ENCODE results near the gene GABRR2.

Gene GABRR2

GRCh38 chr6:89320012-89320559 is 5.0 kb upstream of the GABRR2 start:
- TF ChIP-seq CTCF (IDR thresholded peaks at IDR 0.05; ENCODE audit: control extremely low read depth, extremely low read depth, low read depth, missing control alignments) = no peak
- POLR2A ChIA-PET = no interaction called here
- CTCF ChIA-PET = interaction anchor here (1.3 to 1.6 kb wide), 3 partner anchors 9 to 30 kb away, joined by 3 to 4 read pairs (median 3); no protein-coding TSS in a partner anchor
- no peak for DNase-seq (ENCODE audit: extremely low spot score)

GRCh38 chr6:89317067-89317466 is 2.0 kb upstream of the GABRR2 start:
- no peak for TF ChIP-seq CTCF (IDR thresholded peaks at IDR 0.05; ENCODE audit: control extremely low read depth, extremely low read depth, low read depth, missing control alignments)
- CTCF ChIA-PET = interaction anchor here (0.9 to 1.5 kb wide), 2 partner anchors 19 to 35 kb away, joined by 3 to 4 read pairs; no protein-coding TSS in a partner anchor
- DNase-seq (ENCODE audit: extremely low spot score) = no peak
- POLR2A ChIA-PET = no interaction called here

GRCh38 chr6:89314692-89315091 is 407 bp downstream of the GABRR2 start:
- ChIA-PET POLR2A (no interaction called here), CTCF (interaction anchor here (1.2 to 1.9 kb wide), 5 partner anchors 10 to 59 kb away, joined by 3 to 6 read pairs (median 3); no protein-coding TSS in a partner anchor)
- TF ChIP-seq CTCF (IDR thresholded peaks at IDR 0.05; ENCODE audit: control extremely low read depth, extremely low read depth, low read depth, missing control alignments) = no peak
- DNase-seq (ENCODE audit: extremely low spot score) = no peak

DNA sequence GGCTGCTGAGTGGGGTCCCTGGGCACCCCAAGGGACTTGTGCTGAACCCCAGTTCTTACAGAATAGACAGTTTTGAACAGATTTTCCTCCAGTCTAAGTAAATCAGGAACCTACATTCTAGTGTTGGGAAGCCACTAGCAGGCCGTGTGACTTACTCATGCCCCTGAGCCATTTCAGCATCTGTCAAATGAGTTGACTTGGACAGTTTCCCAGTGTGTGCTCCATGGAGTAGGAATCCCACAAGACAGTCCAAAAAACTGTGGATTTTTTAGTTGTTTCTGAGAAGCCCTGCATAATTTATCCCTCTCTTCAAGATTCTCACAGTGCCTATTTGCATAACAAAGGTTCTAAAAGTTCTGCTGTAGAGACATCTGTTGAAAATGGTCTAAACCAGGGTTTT is 2.1 kb downstream of the GABRR2 start:
- CTCF ChIA-PET = interaction anchor here (1.2 kb wide), 1 partner anchor 59 kb away, joined by 3 read pairs; no protein-coding TSS in a partner anchor

GRCh38 chr6:89311853-89312531 is 3.1 kb downstream of the GABRR2 start:
- DNase-seq (ENCODE audit: extremely low spot score) = no peak
- TF ChIP-seq CTCF (IDR thresholded peaks at IDR 0.05; ENCODE audit: control extremely low read depth, extremely low read depth, low read depth, missing control alignments) = no peak
- CTCF ChIA-PET = interaction anchor here (1.2 to 1.9 kb wide), 3 partner anchors 12 to 60 kb away, joined by 3 to 8 read pairs (median 3); no protein-coding TSS in a partner anchor
- POLR2A ChIA-PET = no interaction called here

More for the DNA sequence above, 2.1 kb downstream of the GABRR2 start:
- POLR2A ChIA-PET = no interaction called here
- no peak for DNase-seq (ENCODE audit: extremely low spot score)
- no peak for TF ChIP-seq CTCF (IDR thresholded peaks at IDR 0.05; ENCODE audit: control extremely low read depth, extremely low read depth, low read depth, missing control alignments)

DNA sequence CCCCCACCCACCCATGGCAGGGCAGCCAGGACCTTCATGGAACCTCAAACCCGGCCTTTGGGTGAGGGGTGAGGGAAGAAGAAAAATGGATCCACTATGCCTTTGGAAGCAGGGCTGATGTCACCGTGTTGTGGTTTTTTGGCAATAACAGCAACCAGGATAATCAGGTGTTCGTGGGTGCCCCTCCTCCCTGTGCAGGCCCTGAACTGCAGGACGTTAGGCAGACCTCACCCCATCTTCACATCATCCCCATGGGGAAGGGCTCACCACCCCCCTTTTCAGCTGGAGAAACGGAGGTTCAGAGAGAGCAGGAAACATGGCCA is 3.6 kb downstream of the GABRR2 start:
- POLR2A ChIA-PET = no interaction called here
- TF ChIP-seq CTCF (IDR thresholded peaks at IDR 0.05; ENCODE audit: control extremely low read depth, extremely low read depth, low read depth, missing control alignments) = no peak
- no peak for DNase-seq (ENCODE audit: extremely low spot score)
- CTCF ChIA-PET = interaction anchor here (1.4 to 1.9 kb wide), 2 partner anchors 12 to 23 kb away, joined by 3 to 8 read pairs; no protein-coding TSS in a partner anchor
